HG03460 (cell line): ENCODE data around the gene ALDH3A2.

Experiments used
- ATAC-seq: cut with Tn5 transposase; IDR thresholded peaks from one replicate; pipeline ENCODE4 v1.9.1; 2021; ENCODE audit not compliant: unreplicated experiment

ALDH3A2 gene

GRCh38 chr17:19648475-19649273, at the start of gene ALDH3A2:
Gene ALDH3A2 (plus strand): TSS chr17:19648751. CDS start chr17:19648972, 221 bp downstream.
- peak; percentile 89 for ATAC-seq

GRCh38 chr17:19610311-19610710, 38.2 kb upstream of the ALDH3A2 start:
- no peak for ATAC-seq

GRCh38 chr17:19610879-19611278, 37.7 kb upstream of the ALDH3A2 start:
- ATAC-seq: no peak

GRCh38 chr17:19613979-19614378, 34.6 kb upstream of the ALDH3A2 start:
- ATAC-seq: no peak

GRCh38 chr17:19614900-19615299, 33.7 kb upstream of the ALDH3A2 start:
- no peak for ATAC-seq

GRCh38 chr17:19618015-19618414, 30.5 kb upstream of the ALDH3A2 start:
- ATAC-seq: no peak

GRCh38 chr17:19619705-19620325, 28.7 kb upstream of the ALDH3A2 start:
- ATAC-seq: no peak

- ATAC-seq: no peak
These were observed 26.9 kb upstream of the ALDH3A2 start for GRCh38 chr17:19621697-19622096.

GRCh38 chr17:19626079-19626478, 22.5 kb upstream of the ALDH3A2 start:
- no peak for ATAC-seq

GRCh38 chr17:19629449-19629848, 19.1 kb upstream of the ALDH3A2 start:
- ATAC-seq: no peak

GRCh38 chr17:19630035-19630434, 18.5 kb upstream of the ALDH3A2 start:
- no peak for ATAC-seq

GRCh38 chr17:19630661-19631060, 17.9 kb upstream of the ALDH3A2 start:
- ATAC-seq: no peak

GRCh38 chr17:19631905-19632304, 16.6 kb upstream of the ALDH3A2 start:
- ATAC-seq: no peak

GRCh38 chr17:19641687-19642372, 6.7 kb upstream of the ALDH3A2 start:
- no peak for ATAC-seq

- ATAC-seq: no peak
These were observed 6.1 kb upstream of the ALDH3A2 start for GRCh38 chr17:19642373-19642893.

GRCh38 chr17:19644493-19645210, 3.9 kb upstream of the ALDH3A2 start:
- no peak for ATAC-seq

GRCh38 chr17:19645734-19646201, 2.8 kb upstream of the ALDH3A2 start:
- no peak for ATAC-seq

- no peak for ATAC-seq
These were observed 1.5 kb upstream of the ALDH3A2 start for GRCh38 chr17:19646788-19647696.

- peak; percentile 40 for ATAC-seq
These were observed 665 bp upstream of the ALDH3A2 start for GRCh38 chr17:19647697-19648474.
